Calu3 (cell line): ENCODE measurements around the gene SDK2. TPM values are rescaled to one million over a fixed set of nuclear protein-coding genes. Genes with fewer than 3 reads are reported as not detected.
"Not testable (repeated sequence)": the region's sequence is repeated elsewhere in the genome, so short reads cannot be mapped to it uniquely, and the experiment has no call there.

Experiments used
- BruUV-seq: library from RNA; stranded (reverse); fragments of 400-500 nt; replicated peaks from 2 replicates; lab custom pipeline; 2021; lab: Mats Ljungman, UMichigan
- CTCF ChIA-PET: fragments of 300-600 bp; sonication (Branson Sonifier 250); formaldehyde crosslinking; loops from one replicate; lab custom pipeline; 2022; ENCODE audit warnings: antibody characterized with exemption; lab: Charles Lee
- DNase-seq: peaks from one replicate; pipeline ENCODE4 v3.0.0; 2022
- H3K27ac Mint-ChIP-seq: one replicate; pipeline ENCODE4 v1.8.0; 2022; ENCODE audit warnings: mixed read lengths; ENCODE audit not compliant: unreplicated experiment
- H3K27me3 Mint-ChIP-seq: one replicate; pipeline ENCODE4 v1.8.0; 2022; ENCODE audit warnings: mixed read lengths; ENCODE audit not compliant: unreplicated experiment
- H3K36me3 Mint-ChIP-seq: one replicate; pipeline ENCODE4 v1.8.0; 2022; ENCODE audit warnings: mild to moderate bottlenecking, moderate library complexity, mixed read lengths; ENCODE audit not compliant: insufficient read depth, unreplicated experiment
- H3K4me1 Mint-ChIP-seq: one replicate; pipeline ENCODE4 v1.8.0; 2022; ENCODE audit warnings: mild to moderate bottlenecking, low read depth, mixed read lengths; ENCODE audit not compliant: unreplicated experiment
- H3K4me3 Mint-ChIP-seq: one replicate; pipeline ENCODE4 v1.8.0; 2022; ENCODE audit warnings: mild to moderate bottlenecking, low read depth, moderate library complexity, mixed read lengths; ENCODE audit not compliant: unreplicated experiment
- H3K9me3 Mint-ChIP-seq: one replicate; pipeline ENCODE4 v1.8.0; 2022; ENCODE audit warnings: low read depth, mixed read lengths; ENCODE audit not compliant: unreplicated experiment
- CTCF ChIP-seq: fragments of 200-600 bp; IDR thresholded peaks from one replicate; pipeline ENCODE4 v1.8.0; 2022; ENCODE audit warnings: antibody characterized with exemption; ENCODE audit not compliant: unreplicated experiment
- intact Hi-C: fragments of 100-400 bp; cut with micrococcal nuclease; formaldehyde crosslinking; loops from one replicate; pipeline ENCODE4 v1.10.0; 2022; ENCODE audit not compliant: unreplicated experiment
- total RNA-seq: library from RNA; stranded (reverse); gene quantifications from 2 replicates; pipeline ENCODE4 v1.2.3, GENCODE V29; 2022

SDK2 gene
- total RNA-seq, 1 experiment from 2014 or later = not detected

GRCh38 chr17:73376152-73376551 is 268.1 kb downstream of the SDK2 start:
- H3K27ac Mint-ChIP-seq = no peak overlapping the region
- TF ChIP-seq CTCF = no peak
- no TSS peak for BruUV-seq
- no peak overlapping the region for H3K4me3 Mint-ChIP-seq
- H3K4me1 Mint-ChIP-seq = peaks cover 7% of the 10 kb centered on the region
- H3K27me3 Mint-ChIP-seq = peaks cover 73% of the 10 kb centered on the region
- H3K9me3 Mint-ChIP-seq = no peaks in the 10 kb centered on the region
- intact Hi-C loops = no loop called here
- CTCF ChIA-PET = interaction anchor here (0.8 kb wide), 1 partner anchor 114 kb away, joined by 3 read pairs; no protein-coding TSS in a partner anchor
- DNase-seq = no peak
- H3K36me3 Mint-ChIP-seq = no peaks in the 10 kb centered on the region

- CTCF ChIA-PET = interaction anchor here (0.7 to 2.2 kb wide), 7 partner anchors 12 to 144 kb away, joined by 3 to 11 read pairs (median 5); a partner anchor contains a TSS
- Mint-ChIP-seq H3K4me1 (peaks cover 12% of the 10 kb centered on the region), H3K36me3 (no peaks in the 10 kb centered on the region), H3K9me3 (no peaks in the 10 kb centered on the region), H3K27me3 (peaks cover 53% of the 10 kb centered on the region), H3K27ac (no peak overlapping the region), H3K4me3 (no peak overlapping the region)
- BruUV-seq = no TSS peak
- DNase-seq = no peak
- intact Hi-C loops = loop anchor here (2.0 to 5.0 kb wide), 3 partner anchors 65 to 645 kb away; no protein-coding TSS in a partner anchor
- TF ChIP-seq CTCF = no peak
Observed at GRCh38 chr17:73371836-73372235, 272.4 kb downstream of the SDK2 start.

- peaks cover 48% of the 10 kb centered on the region for H3K27me3 Mint-ChIP-seq
- H3K27ac Mint-ChIP-seq = peak overlapping the region; percentile 2
- intact Hi-C loops = loop anchor here (2.0 to 5.0 kb wide), 3 partner anchors 64 to 644 kb away; no protein-coding TSS in a partner anchor
- BruUV-seq = no TSS peak
- CTCF ChIA-PET = interaction anchor here (0.7 to 2.2 kb wide), 7 partner anchors 11 to 143 kb away, joined by 3 to 11 read pairs (median 5); a partner anchor contains a TSS
- no peak for TF ChIP-seq CTCF
- H3K36me3 Mint-ChIP-seq = no peaks in the 10 kb centered on the region
- no peaks in the 10 kb centered on the region for H3K9me3 Mint-ChIP-seq
- H3K4me3 Mint-ChIP-seq = peak overlapping the region; percentile 1
- H3K4me1 Mint-ChIP-seq = peaks cover 12% of the 10 kb centered on the region
- DNase-seq = peak; percentile 39
Observed at GRCh38 chr17:73371285-73371684, 273.0 kb downstream of the SDK2 start.

GRCh38 chr17:73369817-73370490 is 274.3 kb downstream of the SDK2 start:
- peak; percentile 86 for TF ChIP-seq CTCF
- not testable (repeated sequence) for H3K27ac Mint-ChIP-seq, H3K9me3 Mint-ChIP-seq, H3K4me3 Mint-ChIP-seq, BruUV-seq, H3K36me3 Mint-ChIP-seq
- peaks cover 34% of the 10 kb centered on the region for H3K27me3 Mint-ChIP-seq
- CTCF ChIA-PET = interaction anchor here (0.6 to 2.2 kb wide), 15 partner anchors 10 to 642 kb away, joined by 3 to 22 read pairs (median 6); partner anchors contain the start of gene CPSF4L
- DNase-seq = peak; percentile 86
- intact Hi-C loops = loop anchor here (1.0 to 5.0 kb wide), 4 partner anchors 63 to 643 kb away; no protein-coding TSS in a partner anchor
- H3K4me1 Mint-ChIP-seq = peaks cover 12% of the 10 kb centered on the region
